HG03280 (cell line): ENCODE data around the gene PRSS38.
"Not testable (repeated sequence)": the region's sequence is repeated elsewhere in the genome, so short reads cannot be mapped to it uniquely, and the experiment has no call there.

Experiments used
- ATAC-seq: cut with Tn5 transposase; IDR thresholded peaks from one replicate; pipeline ENCODE4 v1.9.1; 2021; ENCODE audit warnings: mild to moderate bottlenecking, moderate library complexity; ENCODE audit not compliant: unreplicated experiment

Gene PRSS38

GRCh38 chr1:227838181-227838580 lies 22.7 kb downstream of the PRSS38 start:
- no peak for ATAC-seq

- no peak for ATAC-seq
Measured at GRCh38 chr1:227841096-227841495, 25.6 kb downstream of the PRSS38 start.

- ATAC-seq = no peak
Measured at GRCh38 chr1:227844320-227845146, 29.1 kb downstream of the PRSS38 start.

GRCh38 chr1:227845147-227845458 lies 29.6 kb downstream of the PRSS38 start:
- ATAC-seq = no peak

GRCh38 chr1:227845519-227845918 lies 30.0 kb downstream of the PRSS38 start:
- no peak for ATAC-seq

GRCh38 chr1:227846265-227846858 lies 30.9 kb downstream of the PRSS38 start:
- ATAC-seq = no peak

- not testable (repeated sequence) for ATAC-seq
Measured at GRCh38 chr1:227847046-227847445, 31.6 kb downstream of the PRSS38 start.

GRCh38 chr1:227848430-227848932 lies 33.0 kb downstream of the PRSS38 start:
- no peak for ATAC-seq

- no peak for ATAC-seq
Measured at GRCh38 chr1:227849251-227849650, 33.8 kb downstream of the PRSS38 start.

GRCh38 chr1:227854189-227854588 lies 38.7 kb downstream of the PRSS38 start:
- ATAC-seq = no peak

- no peak for ATAC-seq
Measured at GRCh38 chr1:227855687-227856086, 40.2 kb downstream of the PRSS38 start.

- no peak for ATAC-seq
Measured at GRCh38 chr1:227856147-227856858, 40.8 kb downstream of the PRSS38 start.

- ATAC-seq = no peak
Measured at GRCh38 chr1:227864882-227865281, 49.4 kb downstream of the PRSS38 start.

- no peak for ATAC-seq
Measured at GRCh38 chr1:227869279-227869842, 53.9 kb downstream of the PRSS38 start.

GRCh38 chr1:227869851-227870305 lies 54.4 kb downstream of the PRSS38 start:
- no peak for ATAC-seq

- ATAC-seq = no peak
Measured at GRCh38 chr1:227870366-227870765, 54.9 kb downstream of the PRSS38 start.

- ATAC-seq = not testable (repeated sequence)
Measured at GRCh38 chr1:227871892-227872291, 56.4 kb downstream of the PRSS38 start.

- not testable (repeated sequence) for ATAC-seq
Measured at GRCh38 chr1:227877810-227878209, 62.3 kb downstream of the PRSS38 start.

GRCh38 chr1:227880342-227880924 lies 65.0 kb downstream of the PRSS38 start:
- no peak for ATAC-seq

- no peak for ATAC-seq
Measured at GRCh38 chr1:227883073-227883520, 67.6 kb downstream of the PRSS38 start.
